WI38 (cell line): ENCODE measurements around the gene PRTN3.

Source experiments
- H3K4me3 ChIP-seq: 2 replicates; pipeline ENCODE4 v1.5.1; 2011; ENCODE audit warnings: low read depth, mild to moderate bottlenecking, control low read depth, low read length
- CTCF ChIP-seq: IDR thresholded peaks from 2 replicates; pipeline ENCODE4 v1.5.1; 2012; ENCODE audit warnings: low read depth, mild to moderate bottlenecking, control low read depth, low read length

PRTN3 gene

DNA sequence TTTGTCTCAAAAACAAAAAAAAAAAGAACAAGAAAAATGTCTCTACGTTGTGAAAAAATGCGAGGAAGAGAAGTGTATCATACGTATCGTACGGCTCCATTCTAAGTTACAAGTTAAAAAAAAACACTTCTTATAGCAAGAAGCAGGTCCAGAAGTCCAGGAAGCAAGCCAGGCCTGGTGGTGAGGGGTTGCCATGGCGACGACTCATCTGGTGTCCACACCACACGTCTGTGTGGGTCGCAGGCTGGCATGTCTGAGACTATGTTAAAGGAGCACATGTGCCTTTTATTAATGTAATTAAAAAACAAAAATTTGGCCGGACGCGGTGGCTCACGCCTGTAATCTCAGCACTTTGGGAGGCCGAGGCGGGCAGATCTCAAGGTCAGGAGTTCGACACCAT lies 46.3 kb downstream of the PRTN3 start:
- no peak for TF ChIP-seq CTCF
- H3K4me3 ChIP-seq: no peak overlapping the region

DNA sequence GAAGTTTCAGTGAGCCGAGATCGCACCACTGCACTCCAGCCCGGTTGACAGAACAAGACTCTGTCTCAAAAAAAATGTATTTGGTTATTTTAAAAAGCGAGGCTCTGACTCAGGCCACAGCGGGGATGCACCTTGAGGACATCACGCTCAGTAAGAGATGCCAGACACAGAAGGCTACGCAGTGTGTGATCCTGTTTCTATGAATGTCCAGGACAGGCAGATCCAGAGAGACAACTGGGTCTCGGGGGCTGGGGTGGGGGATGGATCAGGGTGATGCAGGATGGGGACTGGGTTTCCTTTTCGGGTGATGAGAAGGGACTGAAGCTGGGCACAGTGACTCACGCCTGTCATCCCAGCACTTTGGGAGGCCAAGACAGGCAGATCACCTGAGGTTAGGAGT lies 46.8 kb downstream of the PRTN3 start:
- no peak for TF ChIP-seq CTCF
- no peak overlapping the region for H3K4me3 ChIP-seq

DNA sequence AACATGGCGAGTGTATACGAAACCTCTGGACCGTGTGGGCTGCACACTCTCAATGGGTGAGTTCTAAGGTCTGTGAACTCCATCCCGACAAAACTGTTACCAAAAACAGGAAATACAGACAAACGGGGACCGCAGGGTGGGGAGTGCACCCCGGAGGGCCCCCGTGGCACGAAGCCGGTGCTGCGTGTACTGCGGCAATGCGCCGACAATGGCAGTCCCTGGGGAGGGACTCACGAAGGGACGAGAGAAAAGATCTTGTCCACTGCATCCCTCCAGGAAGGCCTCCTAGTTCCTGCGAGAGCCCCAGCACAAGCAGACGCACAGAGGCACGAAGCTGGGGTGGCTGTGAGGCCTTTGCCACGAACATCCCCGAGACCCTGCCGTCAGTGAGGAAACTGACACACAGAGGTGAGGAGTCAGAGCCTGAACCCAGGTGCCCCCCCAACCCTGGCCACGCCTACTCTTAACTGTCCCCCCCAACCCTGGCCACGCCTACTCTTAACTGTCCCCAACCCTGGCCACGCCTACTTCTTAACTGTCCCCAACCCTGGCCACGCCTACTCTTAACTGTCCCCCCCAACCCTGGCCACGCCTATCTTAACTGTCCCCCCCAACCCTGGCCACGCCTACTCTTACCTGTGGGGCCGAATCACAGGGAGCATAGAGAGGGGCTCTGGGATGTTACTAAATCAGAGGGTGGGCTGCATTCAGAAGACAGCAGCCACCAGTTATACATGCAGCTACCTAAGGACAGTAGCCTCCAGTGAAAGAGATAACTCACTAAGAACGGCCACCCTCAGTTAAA lies 48.0 kb downstream of the PRTN3 start:
- no peak overlapping the region for H3K4me3 ChIP-seq
- no peak for TF ChIP-seq CTCF

GRCh38 chr19:889662-890295 lies 49.0 kb downstream of the PRTN3 start:
- no peak for TF ChIP-seq CTCF
- no peak overlapping the region for H3K4me3 ChIP-seq

DNA sequence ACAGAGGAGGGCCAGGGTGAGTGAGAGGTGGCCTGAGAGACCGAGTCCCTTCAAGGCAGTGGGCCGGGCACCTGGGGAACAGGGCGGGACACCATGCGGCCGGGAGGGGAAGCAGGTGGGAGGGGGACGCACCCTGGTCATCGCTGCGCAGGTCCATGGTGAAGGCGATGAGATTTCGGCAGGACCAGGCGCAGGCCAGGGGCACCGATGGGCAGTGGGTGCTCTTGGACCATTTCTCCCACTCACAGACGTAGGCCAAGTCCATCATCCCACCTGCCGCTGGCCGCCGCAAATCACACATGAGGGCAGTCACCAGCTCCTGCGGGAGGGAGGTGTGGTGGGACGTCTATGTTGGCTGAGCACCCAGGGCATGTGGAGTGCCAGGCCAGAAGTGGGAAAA lies 50.0 kb downstream of the PRTN3 start:
- TF ChIP-seq CTCF: no peak
- no peak overlapping the region for H3K4me3 ChIP-seq

DNA sequence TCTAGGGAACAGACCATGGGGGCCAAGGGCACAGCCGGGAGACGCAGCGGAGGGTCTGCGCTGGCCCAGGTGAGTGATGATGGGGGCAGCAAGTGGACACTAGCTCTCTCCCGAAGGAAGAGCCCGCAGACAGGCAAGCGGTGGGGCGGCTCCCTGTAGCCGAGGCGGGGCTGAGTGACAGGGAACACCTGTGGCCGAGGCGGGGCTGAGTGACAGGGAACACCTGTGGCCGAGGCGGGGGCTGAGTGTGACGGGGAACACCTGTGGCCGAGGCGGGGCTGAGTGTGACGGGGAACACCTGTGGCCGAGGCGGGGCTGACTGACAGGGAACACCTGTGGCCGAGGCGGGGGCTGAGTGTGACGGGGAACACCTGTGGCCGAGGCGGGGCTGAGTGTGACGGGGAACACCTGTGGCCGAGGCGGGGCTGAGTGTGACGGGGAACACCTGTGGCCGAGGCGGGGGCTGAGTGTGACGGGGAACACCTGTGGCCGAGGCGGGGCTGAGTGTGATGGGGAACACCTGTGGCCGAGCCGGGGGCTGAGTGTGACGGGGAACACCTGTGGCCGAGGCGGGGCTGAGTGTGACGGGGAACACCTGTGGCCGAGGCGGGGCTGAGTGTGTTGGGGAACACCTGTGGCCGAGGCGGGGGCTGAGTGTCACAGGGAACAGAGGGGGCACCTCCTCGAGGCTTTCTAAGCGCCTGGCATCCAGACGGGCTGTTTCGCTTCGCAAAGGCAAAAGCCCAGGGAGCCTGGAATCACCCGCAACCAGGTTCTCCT lies 50.8 kb downstream of the PRTN3 start:
- peak overlapping the region; percentile 81 for H3K4me3 ChIP-seq

GRCh38 chr19:892243-892893 lies 51.6 kb downstream of the PRTN3 start:
- TF ChIP-seq CTCF: no peak
- H3K4me3 ChIP-seq: peak overlapping the region; percentile 81
